ENCODE measurements around the gene MZB1.
"Not testable (repeated sequence)": the region's sequence is repeated elsewhere in the genome, so short reads cannot be mapped to it uniquely, and the experiment has no call there.

The MZB1 gene

DNA sequence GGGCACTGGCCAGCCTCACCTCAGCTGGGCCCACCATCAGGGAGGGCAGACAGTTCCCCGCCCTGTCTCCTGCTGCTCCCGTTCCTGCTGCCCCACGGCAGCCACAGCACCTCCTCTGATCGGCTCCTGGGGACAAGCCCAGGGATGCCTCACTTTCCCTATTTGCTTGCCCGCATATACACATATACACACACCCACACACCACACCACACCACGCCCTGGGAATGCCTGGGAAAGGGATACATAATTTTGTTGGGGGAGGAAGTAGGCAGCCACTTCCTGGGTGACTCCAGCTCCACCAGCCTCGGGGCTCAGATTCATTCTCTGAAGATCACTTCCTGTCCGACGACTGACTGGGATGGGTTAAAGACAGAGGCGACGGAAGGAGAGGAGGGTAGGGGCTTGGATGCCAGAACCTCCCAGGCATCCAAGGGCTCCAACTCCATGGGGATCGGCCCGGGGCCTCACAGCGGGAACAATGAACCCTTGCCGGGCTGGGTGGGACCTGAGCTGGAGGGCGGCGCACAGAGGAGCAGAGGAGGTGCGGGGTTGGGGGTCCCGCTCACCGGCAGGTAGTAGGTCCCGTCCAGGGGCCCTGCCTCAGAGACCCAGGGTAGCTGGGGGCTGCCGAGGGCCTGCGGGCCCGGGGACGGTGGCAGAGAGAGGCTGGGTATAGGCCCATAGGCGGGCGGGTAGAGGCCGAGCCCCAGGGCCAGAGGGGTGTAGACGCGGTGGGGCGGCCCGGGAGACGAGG is 2.0 kb upstream of the MZB1 start:
- DNase-seq, result no peak

DNA sequence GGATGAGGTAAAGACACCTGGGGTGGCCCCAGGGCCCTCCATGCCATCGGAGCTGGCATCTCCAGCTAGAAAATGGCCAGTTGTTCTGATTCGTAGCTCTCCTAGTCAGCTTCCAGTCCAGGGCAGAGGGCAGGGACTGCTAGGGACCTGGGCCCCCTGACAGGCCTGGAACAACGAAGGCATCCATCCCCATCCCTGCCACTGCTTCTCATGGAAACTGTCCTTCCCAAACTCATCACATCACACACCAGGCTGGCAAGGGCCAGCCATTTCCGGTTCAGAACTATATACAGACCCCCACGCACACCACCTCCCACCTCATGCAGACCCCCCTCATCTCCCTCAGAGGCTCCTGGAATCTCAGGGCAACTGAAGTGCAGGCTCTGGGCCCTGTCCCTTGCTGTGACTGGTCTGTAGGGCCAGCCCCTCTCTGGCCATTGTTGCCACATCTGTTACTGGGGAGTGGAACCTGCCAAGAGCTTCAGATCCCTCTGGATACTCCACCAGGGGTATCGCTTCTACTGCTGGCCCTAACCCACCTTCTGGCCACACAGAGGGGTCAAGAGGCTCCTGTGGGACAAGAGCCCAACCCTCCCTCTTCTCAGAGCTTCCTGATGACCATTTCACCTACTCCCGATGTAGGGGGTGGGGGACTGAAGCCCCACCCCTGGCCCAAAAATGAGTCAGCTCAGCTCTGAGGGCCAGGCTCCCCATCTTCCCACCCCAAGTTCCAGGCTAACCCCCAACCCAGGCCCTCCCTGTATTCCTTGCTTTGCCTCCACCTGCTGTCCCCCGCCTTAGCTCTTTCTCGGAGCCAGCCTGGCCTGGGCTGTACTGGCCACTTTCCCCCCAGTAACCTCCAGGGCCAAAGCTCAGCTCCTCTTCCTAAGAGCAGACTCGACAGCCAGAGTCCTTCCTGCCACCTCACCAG is 1.2 kb upstream of the MZB1 start:
- no peak for DNase-seq

DNA sequence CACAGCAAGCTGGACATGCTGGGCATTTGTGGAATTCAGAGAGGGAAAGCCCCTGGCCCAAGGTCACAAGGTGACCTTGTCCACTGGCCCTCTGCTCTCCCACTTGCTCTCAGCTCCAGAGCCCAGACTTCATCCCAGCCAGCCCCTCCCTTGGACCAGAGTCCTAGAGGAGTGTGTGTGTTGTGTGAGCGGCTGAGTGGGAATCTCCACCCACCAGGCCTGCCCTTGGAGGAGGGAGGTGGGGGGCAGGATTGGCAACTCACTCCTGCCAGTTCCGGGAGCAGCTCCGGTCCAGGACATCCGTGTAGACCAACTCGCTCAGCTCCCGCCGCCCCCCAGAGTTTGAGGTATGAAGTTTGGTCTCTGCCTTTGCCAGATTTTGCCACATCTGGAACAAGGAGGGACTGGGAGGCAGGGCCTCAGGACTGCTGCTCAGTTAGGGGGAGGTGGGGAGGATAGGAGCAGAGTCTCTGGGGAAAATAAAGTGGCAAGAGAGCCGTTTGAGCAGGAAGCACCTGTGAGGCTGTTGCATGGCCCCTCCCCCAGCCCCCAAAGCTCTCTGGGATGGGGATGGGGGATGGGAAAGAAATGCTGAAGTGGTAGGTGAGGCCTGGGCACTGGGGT is 1.4 kb downstream of the MZB1 start:
- no peak for DNase-seq

DNA sequence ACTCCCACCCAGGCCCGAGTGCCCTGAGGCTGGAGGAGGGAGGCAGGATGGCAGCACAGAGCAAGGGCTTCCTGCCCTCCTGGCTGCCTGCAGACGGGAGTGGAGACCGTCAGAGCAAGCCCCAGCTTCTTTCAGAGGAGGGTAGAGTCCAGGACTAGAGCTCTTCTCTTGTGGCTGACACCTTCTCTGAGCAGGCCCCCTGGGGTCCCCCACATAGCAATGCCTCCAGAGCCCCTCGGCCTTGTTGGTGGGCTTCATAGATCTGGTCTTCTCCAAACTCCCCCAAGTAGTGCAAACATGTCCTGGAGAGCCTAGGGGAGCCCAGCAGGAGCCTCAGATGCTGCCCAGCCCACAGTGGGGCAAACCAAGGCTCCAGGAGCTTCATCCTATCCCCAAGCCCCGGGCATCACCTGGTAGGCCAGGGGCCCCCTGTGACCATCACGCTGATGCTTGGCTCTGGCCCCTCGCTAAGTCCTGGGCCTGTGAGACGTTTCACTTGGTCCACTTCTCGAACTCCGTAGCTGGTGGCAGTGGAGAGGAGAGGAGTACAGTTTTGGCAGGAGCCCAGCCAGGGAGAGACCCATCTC is 2.0 kb downstream of the MZB1 start:
- DNase-seq, result no peak

DNA sequence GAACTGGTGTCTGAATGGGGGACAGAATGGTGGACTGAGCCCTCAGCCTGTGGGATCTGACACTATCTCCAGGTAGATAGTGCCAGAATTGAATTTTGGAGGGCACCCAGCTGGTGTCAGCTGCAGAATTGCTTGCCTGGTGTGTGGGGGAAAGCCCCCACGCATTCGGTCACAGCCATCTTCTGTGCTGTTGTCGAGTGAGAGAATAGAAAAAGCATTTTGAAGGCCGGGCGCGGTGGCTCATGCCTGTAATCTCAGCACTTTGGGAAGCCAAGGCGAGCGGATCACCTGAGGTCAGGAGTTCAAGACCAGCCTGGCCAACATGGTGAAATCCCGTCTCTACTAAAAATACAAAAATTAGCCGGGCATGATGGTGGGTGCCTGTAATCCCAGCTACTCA is 2.8 kb downstream of the MZB1 start:
- DNase-seq, result not testable (repeated sequence)

DNA sequence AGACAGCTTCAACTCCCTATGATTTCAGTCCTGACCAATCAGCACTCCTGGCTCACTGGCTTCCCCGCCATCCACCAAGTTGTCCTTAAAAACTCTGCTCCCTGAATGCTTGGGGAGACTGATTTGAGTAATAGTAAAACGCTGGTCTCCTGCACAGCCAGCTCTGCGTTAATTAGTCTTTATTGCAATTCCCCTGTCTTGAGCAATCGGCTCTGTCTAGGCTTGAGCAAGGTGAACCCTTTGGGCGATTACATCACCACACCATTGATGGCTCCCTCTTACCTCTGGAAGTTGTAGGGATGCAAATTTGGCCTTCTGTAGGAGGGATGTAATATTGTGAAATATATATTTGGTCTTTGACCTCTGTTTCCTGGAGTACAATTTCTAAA is 3.7 kb downstream of the MZB1 start:
- DNase-seq, result no peak

DNA sequence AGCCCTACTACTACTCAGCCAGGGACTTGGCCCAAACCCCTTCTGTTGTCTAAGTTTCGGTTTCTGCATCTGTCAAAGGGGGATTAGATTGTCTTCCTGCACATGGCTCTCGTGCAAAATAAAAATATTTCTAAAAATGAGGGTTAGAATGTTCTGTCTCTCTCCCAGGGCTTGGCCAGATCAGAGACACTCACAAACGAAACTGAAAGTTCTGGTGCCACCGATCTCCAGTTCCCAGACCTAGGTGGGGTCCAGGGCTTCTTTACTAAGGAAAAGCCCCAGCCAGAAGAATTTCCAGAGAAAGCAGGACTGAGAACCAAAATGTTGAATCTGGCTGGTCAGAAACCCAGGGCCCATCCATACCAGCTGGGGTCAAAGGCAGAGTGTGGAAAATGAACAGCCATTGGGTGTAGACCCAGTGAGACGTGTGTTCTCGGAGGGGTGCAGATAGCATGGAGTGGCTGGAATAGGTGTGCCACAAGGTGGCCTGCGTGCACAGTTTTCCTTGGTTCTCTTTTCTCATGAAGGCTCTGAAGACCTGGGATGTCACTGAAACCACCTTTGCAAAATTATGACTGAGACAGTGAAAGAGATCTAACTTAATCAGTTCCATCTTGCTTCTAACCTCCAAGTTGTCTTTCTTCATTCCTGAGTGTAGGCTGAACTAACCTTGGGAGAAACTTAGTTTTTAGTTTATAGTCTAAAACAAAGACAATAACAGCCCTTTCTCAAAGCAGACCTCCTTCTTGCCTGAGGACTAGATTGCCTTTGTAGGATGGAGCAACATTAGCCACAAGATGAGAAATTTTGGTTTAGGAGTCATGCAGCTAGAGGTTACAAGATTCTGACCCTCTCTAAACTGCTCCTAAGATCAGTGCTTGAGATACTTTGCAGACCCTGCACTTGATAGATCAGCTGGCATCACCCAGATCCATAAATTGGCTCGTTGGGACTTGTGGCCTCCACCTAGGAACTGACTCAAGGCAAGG is 4.4 kb downstream of the MZB1 start:
- no peak for DNase-seq

DNA sequence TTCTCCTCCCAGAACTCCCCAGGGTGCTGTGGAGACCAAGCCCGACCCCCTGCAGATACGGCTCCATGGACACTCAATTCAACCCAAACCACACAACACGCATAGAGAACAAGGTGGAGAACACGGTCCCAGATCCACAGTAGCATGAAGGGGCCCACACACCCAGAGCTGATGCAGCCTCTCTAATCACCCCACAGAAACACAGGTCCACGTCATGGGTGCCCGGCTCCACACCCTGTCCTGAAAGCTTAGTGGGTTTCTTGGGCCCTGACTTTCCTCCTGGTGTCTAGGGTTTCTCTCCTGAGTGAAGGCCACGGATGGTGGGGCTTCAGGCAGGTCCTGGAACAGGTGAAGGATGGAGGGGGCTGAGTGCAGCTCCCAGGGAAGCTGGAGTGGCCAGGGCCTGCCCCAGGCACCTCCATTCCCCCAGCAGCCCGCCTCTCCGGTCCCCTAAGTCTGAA is 5.1 kb downstream of the MZB1 start:
- DNase-seq, result no peak

DNA sequence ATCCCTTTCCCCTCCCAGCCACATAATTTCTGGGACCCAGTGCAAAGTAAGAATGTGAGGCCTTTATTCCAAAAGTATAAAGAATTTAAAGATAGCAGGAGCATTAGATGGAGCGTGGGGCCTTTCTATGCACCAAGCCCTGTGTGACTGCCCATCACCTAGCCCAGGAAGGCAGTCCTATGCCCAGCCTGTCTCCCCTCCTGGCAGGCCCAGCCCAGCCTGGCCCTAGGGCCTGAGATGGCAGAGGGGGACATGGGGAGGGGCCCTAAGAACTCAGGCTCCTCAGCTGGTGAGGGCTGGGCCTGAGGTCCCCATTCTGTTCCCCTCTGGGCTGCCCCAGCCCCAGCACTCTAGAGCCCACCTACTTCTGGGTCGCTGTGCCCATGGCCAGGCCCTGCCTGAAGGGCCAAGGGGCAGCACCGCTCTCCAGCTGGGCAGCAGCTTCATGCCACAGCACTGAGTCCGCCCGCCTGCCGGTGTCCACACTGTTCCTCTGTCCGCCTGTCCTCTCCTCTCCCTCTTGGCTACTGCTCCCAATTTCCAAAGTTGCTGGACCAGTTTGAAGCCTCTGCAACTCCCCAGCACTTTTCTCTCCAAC is 5.6 kb downstream of the MZB1 start:
- DNase-seq, result no peak

DNA sequence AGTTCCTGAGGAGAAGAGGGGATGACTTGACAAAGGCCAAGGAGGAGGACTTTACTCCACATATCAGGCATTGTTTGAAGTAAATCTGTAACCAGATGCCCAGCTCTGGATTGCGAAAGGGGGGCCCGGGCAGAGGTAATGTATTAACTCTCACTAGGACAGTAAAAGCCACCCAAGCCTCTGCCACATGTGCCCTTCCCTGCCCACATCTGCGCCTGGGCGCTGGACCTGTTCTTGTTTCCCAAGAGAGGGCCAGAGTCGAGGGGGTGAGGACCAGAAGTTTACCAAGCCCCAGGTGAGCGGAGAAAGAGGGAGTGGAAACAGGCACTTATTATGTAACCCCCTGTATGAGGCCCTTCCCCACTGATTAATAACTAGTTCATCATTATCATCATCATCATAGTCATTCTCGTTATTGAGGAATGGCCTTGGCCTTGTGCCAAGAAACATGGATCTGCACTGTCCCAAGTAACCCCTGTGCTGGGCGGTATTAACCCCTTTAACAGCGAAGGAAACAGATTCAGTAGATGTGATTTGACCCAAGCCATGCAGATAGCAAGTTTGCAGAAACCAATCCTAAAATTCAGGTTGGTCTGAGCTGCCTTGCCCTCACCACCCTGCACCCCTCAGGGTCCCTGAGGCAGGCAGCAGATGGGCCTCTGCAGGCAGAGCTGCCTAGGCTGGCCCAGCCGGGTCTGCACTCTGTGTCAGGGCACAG is 6.3 kb downstream of the MZB1 start, which contains the start of gene SLC23A1:
Gene SLC23A1 (minus strand): TSS at position 23 of the 718 bp plus-strand sequence. CDS start 44 bp downstream, outside the sequence.
- no peak for DNase-seq

DNA sequence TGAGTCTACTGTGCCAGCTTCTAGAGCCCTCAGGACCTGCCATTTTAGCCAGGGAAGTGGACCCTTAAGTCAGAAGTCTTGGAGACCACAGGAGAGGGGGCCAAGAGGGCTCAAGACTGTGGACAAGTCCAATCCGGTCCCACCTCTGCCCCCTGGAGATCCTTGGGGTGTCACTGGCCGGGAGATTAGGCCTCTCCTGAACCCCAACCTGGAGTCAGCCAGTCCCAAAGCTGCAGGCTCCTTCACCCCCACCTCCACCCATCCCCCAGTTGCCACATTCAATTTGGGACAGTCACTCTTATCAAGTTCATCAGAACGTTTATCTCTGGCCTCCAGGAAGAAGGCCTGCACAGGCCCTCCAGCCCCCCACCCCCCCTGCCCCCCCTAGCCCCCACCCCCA is 6.9 kb downstream of the MZB1 start:
- no peak for DNase-seq

DNA sequence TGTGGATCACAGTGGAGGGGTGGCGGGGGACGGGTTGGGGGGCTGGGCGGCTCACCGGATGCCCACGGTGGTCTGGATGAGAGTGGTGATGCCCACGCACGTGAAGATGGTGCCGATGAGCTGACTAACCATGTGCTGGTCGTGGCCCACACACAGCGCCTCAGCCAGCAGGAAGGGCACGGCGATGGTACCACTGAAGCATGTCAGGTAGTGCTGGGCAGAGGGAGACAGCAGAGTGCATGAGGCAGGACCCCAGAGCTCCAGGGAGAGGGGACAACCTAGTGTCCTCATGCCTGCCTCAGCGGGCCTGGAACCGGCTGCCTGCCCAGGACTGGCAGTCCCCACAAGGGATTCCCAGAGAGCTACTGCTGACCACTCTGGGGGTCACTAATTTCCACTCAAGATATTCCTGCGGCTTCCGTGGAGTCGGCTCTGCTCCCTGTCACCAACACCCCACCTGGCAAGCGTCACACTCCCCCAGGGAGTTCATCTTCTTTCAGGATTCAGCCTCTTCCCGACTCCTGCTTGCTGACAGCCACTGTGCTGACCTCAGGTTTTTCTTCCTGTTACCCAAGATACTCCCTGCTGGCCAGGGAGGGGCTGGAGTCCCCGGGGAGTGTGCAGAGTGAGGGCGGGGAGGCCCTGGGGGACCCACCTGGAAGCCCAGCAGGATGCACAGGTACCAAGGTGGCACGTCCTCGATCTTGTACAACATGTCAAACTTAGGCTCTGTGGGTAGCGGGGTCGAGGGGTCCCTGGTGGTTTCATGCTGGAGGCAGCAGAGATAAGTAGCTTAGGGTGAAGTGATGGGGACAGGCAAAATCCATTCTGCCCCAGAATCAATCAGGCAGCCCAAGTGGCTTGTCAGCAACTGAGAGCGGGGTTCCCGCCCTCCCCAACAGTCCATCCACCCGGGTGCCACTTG is 7.6 kb downstream of the MZB1 start:
- no peak for DNase-seq

DNA sequence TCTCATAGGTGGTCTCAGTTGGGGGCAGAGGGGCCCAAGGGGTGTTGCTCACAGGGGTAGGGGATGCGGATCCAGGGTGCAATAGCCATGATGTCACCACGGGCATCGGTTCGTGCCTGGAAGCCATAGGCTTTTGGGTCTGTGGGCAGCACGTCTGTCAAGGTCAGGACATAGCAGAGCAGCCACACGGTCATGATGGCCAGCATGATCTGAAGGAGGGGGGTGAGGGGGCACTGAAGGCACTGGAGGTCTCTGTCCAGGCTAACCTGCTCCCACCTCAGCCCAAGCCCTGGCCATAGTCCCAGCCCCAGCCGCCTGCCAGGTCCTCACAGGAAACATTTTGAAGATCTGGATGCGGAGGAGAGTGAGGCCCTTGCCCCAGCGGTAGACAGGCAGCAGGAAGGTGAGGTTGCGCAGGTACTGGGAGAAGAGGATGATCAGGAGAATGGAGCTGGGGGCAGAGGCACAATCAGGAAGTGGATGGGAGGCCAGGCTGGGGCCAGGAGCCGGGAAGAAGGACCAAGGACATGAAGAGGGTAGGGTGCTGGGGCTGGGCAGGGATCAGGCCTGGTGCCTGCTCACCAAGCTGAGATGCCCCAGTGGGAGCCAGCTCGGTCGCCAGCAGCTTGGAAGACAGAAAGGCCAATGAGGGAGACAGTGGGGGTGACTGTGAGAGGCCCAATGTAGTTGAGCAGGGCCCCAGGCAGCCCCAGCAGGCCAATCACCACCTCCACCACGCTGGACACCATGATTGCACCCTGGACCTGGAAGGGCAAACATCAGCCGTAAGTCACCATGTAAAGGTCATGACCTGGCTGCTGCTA is 9.9 kb downstream of the MZB1 start:
- DNase-seq, result no peak

DNA sequence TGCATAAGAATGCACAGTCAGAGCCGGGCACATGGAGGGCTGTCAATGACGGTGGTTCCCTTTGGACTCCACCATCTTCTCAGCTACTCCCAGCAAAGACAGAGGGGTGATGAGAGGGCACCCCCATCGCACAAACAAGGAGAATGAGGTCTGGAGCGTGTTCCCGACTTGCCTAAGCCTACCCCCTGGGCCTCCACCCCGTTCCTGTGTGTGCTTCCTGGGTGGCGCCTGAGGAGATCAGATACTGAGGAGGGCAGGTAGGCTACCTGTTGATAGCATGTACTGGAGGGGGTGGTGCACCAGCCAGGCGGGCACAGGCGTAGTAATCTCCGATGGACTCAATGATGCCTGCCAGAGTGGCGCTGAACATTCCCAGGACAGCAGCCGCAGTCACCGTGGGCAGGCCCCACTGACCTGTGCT is 10.8 kb downstream of the MZB1 start:
- DNase-seq, result no peak

DNA sequence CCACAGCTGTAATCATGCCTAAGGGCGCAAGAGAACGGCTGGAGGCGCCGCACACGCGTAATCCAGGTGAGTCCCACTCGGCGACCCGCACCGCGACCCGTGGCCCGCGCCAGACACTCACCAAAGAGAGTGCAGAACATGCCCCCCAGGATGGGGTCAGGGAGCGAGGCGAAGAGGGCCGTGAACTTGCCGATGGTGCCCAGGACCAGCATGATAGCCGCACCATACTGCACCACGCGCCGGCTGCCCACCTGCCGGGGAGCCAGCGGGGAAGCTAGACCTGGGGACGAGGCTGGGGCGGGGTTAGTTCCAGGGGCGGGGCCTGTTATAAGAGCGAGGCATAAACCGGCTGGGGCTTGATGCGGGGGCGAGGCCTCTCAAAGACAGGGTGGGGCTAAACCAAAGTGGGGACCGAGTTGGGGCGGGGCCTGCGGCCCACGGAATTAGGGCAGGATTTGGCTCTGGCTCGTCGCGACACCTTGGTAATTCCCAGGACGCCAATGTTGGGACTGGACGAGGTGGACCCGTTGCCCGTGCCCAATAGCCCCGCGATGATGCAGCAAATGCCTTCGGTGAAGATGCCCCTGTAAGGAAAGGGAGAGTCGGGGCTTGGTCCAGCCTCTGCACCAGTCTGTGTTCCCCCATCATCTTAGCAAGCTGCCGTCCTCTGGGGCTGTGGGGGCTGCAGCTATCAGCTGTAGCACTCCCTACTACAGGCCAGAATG is 11.4 kb downstream of the MZB1 start:
- no peak for DNase-seq

DNA sequence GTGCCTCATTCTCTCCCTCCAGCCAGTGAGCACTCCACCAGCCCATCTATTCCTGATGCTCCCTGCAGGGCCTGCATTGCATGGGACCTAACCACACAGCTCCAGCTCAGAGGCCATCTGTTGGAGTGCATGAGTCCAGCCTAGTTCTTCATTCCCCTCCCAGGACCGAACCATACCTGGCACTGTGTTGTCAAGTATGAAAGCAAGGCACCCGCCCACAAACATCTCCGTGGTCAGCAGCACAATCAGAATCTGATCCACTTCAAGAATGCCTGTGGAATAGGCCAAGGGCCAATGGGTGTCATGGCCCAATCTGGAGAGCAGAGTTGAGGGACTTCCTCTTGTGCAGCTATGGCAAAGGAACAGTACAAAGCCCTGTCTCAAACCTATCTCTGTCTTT is 12.5 kb downstream of the MZB1 start:
- DNase-seq, result no peak

DNA sequence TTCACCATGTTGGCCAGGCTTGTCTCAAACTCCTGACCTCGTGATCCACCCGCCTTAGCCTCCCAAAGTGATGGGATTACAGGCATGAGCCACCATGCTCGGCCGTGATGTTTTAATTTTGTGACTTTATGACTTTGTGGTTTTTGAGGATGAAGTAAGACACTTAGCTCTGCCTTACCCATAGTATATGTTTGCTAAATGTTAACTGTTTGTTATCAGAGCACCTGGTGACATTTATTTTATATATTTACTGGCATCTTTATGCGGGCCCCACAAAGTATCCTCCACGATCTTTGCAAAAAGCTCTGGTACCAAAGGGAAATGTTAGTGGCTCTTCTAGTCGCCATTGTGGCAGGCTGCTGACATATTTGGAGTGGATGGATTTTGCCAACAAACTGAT is 13.3 kb downstream of the MZB1 start:
- DNase-seq, result no peak

DNA sequence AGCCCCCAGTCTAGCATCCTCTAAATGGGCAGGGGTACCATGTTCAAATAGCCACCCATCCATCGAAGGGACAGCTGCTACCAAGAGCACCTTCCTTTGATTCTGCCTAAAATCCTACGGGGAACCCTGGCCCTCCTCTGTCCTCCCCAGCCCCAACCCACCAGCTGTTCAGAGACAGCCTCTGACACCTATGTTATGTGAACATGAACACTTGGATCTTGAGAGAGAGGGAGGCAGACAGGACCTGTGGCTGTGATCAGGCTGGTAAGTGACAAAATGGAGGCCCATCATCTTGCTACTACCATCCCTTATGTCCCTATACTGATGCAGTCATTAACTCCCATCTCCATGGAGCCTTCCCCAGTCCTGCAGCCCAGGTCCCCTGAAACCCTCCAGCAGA is 14.8 kb downstream of the MZB1 start:
- no peak for DNase-seq

Measured in stimulated activated CD4-positive, alpha-beta T cell treated with anti-CD3 and anti-CD28 coated beads, Interleukin-12 subunit alpha, Interleukin-12 subunit beta, amount 100 ng/mL, for 4 hours (primary cell).